Hair follicle dermal papilla cell (primary cell): ENCODE measurements around the gene RP9. TPM values are rescaled to one million over a fixed set of nuclear protein-coding genes. Genes with fewer than 3 reads are reported as not detected.

Source experiments
- small RNA-seq: library from RNA; depleted of rRNA; stranded (forward); fragments of <200 nt; gene quantifications from one replicate; pipeline ENCODE3, GENCODE V24; 2012
- total RNA-seq: library from RNA; depleted of rRNA; stranded (reverse); fragments of >200 nt; gene quantifications from 2 replicates; pipeline ENCODE4 v1.2.3, GENCODE V29; 2012

RP9 gene, protein sequence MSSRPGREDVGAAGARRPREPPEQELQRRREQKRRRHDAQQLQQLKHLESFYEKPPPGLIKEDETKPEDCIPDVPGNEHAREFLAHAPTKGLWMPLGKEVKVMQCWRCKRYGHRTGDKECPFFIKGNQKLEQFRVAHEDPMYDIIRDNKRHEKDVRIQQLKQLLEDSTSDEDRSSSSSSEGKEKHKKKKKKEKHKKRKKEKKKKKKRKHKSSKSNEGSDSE
- total RNA-seq: 5.6 and 8.3 TPM in 2 replicates

DNA sequence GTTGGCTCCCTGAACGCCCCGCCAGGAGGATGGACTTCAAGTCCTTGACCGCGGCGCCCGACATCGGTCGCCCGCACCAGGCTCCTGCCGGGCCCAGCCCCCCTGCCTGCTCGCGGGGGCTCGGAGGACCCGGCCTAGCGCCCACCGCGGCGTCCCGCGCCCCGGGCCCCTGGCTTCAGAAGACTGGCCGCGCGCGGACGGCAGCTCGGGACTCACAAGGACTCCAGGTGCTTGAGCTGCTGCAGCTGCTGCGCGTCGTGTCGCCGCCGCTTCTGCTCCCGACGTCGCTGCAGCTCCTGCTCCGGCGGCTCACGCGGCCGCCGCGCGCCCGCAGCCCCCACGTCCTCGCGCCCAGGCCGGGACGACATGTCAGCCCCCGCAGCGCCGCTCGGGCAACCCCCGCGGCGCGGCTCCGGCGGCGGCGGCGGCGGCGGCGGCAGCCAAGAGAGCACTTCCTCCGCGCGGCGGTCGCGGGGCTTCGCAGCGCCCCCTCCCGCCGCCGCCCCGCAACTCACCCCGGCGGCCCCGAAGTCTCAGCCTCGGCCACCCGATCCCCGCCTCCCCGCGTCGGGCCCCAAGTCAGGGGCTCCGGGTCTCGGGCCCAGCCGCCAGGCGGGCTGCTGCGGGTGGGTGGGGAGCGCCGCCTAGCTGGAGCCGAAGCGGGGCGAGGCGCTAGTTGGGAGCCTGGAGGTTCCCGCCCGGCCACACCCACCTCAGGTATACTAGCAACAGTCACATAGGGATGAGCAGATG lies at the start of gene RP9:
RP9 (minus strand) TSS at position 400 of the 753 bp plus-strand sequence; CDS start at position 368, 32 bp downstream.

DNA sequence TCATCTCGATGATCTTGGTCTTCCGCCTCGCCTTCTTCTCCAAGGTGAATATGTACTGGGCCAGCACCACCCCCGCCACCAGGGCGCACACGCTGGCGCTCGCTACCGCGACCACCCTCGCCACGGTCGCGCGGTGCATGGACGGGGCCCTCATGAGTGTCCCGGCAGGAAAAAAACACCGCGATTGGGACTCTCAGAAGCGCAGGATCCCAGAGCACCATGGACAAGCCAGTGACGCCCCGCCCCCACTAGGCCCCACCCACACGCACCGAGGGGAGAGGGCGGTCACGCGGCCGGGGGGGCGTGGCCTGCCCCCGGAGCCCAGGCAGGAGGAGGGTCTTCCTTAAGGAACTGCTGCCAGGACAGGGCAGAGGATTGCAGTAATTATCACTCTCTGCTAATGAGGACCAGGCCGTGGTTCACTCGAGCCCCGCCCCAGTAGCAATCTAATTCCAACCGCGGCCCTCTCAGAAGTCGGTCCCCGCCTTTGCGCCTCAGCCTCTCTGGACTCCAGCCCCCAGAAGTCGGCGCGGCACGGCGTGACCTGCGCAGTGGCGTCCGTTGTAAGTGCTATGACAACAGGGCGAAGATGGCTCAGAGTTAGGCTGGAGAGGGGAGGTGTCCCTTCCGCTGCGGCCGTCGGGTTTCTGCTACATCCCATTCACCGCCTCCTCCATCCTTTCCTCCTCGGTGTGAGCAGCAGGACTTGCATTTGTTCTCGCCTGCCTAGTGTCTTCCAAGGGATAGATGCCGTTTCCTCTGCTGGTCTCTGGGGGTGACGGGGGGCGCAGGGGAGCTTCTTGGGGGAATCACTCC lies 20.0 kb upstream of the RP9 start, which contains the start of gene BBS9:
BBS9 (plus strand) TSS at position 575 of the 816 bp plus-strand sequence. CDS start 16,689 bp downstream, outside the sequence.

DNA sequence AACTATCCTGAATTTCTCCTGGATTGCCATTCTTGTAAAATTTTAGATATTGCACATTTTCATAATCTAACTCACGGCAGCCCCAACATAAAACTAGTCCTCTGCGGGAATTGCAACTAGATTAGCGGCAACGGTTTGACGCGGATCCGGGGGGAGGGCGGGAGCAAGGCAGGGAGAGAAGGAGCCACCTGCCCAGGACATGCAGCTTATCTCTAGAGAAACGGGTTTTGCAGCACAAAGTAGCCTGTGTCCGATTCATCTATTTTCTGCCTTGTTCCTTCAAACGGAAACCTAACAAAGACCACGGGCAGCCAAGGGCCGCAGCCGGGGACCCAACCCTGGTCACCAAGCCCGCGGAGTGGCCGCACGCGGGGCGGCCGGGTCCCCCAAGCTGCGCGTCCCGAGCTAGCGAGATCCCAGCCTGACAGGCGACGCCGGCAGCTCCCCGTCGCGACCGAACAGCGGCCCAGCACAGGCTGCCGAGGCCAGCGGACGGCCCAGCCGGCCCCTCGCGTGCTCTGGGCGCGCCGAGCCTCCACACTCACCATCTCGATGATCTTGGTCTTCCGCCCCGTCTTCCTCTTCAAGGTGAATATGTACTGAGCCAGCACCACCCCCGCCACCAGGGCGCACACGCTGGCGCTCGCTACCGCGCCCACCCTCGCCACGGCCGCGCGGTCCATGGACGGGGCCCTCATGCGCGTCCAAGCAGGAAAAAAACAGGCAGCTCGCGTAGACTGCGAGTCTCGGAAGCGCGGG lies 47.0 kb downstream of the RP9 start, which contains the start of gene NT5C3A:
NT5C3A (minus strand) TSS at position 754 of the 759 bp plus-strand sequence; CDS start at position 683, 71 bp downstream.

Small RNA genes within 50 kb of the gene (small RNA-seq; reads per million reads assigned to genes)
- 0.16 reads per million for gene AC074338.1
- gene RN7SL505P: not detected

Other genes with a start within 250 kb of the RP9 start
- 44.0 and 56.8 TPM in 2 replicates for gene KBTBD2, start 217.6 kb downstream of the RP9 start, total RNA-seq
- gene FKBP9, start 152.0 kb downstream of the RP9 start, total RNA-seq: 590 and 600 TPM in 2 replicates
- gene NT5C3A, start 46.6 kb downstream of the RP9 start, total RNA-seq: 21.1 and 23.0 TPM in 2 replicates
- 26.8 and 35.2 TPM in 2 replicates for gene BBS9, start 20.2 kb upstream of the RP9 start, total RNA-seq